HG03521 (cell line): Measurements from ENCODE around the gene TVP23B.
"Not testable (repeated sequence)": the region's sequence is repeated elsewhere in the genome, so short reads cannot be mapped to it uniquely, and the experiment has no call there.

Experiments used
- ATAC-seq: cut with Tn5 transposase; IDR thresholded peaks from one replicate; pipeline ENCODE4 v1.9.1; 2021; ENCODE audit warnings: mild to moderate bottlenecking, moderate library complexity; ENCODE audit not compliant: unreplicated experiment

The TVP23B gene

GRCh38 chr17:18786890-18787289, 5.9 kb downstream of the TVP23B start:
- not testable (repeated sequence) for ATAC-seq

- ATAC-seq = not testable (repeated sequence)
Observed at GRCh38 chr17:18791402-18791801, 10.4 kb downstream of the TVP23B start.

GRCh38 chr17:18794841-18795240, 13.9 kb downstream of the TVP23B start:
- ATAC-seq = not testable (repeated sequence)

- ATAC-seq = not testable (repeated sequence)
Observed at GRCh38 chr17:18796887-18797286, 15.9 kb downstream of the TVP23B start.

- ATAC-seq = not testable (repeated sequence)
Observed at GRCh38 chr17:18803458-18804245, 22.7 kb downstream of the TVP23B start.

- not testable (repeated sequence) for ATAC-seq
Observed at GRCh38 chr17:18815924-18816323, 34.9 kb downstream of the TVP23B start.

- not testable (repeated sequence) for ATAC-seq
Observed at GRCh38 chr17:18816489-18817371, 35.7 kb downstream of the TVP23B start.

GRCh38 chr17:18821430-18821829, 40.4 kb downstream of the TVP23B start:
- not testable (repeated sequence) for ATAC-seq

- ATAC-seq = not testable (repeated sequence)
Observed at GRCh38 chr17:18827613-18828012, 46.6 kb downstream of the TVP23B start.

GRCh38 chr17:18848501-18848900, 67.5 kb downstream of the TVP23B start:
- ATAC-seq = no peak

GRCh38 chr17:18850679-18851078, 69.7 kb downstream of the TVP23B start:
- ATAC-seq = no peak

- no peak for ATAC-seq
Observed at GRCh38 chr17:18851201-18851600, 70.2 kb downstream of the TVP23B start.

GRCh38 chr17:18854956-18855355, 74.0 kb downstream of the TVP23B start:
- no peak for ATAC-seq

GRCh38 chr17:18855831-18856569, 75.0 kb downstream of the TVP23B start:
- peak; percentile 74 for ATAC-seq
